ENCODE data around the gene PCCB. TPM values are rescaled to one million over a fixed set of nuclear protein-coding genes. Genes with fewer than 3 reads are reported as not detected.

The PCCB gene
- polyA plus RNA-seq, result 18.3 and 26.9 TPM in 2 replicates
- polyA minus RNA-seq, result 37.2 and 44.6 TPM in 2 replicates

GRCh38 chr3:136250059-136250902 lies at the start of gene PCCB:
Gene PCCB, plus strand, starts transcription at chr3:136250340. Its CDS starts 36 bp downstream, at chr3:136250376.
- peaks cover 13% of the 10 kb centered on the region for H3K79me2 ChIP-seq (replicated peaks; ENCODE audit: insufficient read depth, low read length)
- peak within 1 kb of the TSS; percentile 89 for H2AFZ ChIP-seq (ENCODE audit: low read depth, low read length)
- H3K27me3 ChIP-seq (ENCODE audit: insufficient read depth, low read depth, low read length), result no peaks in the 10 kb centered on the region
- no peaks in the 10 kb centered on the region for H4K20me1 ChIP-seq (ENCODE audit: insufficient read depth)
- TF ChIP-seq REST (IDR thresholded peaks at IDR 0.05; ENCODE audit: borderline replicate concordance), result peak; percentile 86
- peak; percentile 72 for TF ChIP-seq RAD21 (conservative IDR thresholded peaks at IDR 0.05)
- TF ChIP-seq POLR2AphosphoS5 (IDR thresholded peaks at IDR 0.05), result peak; percentile 95
- TF ChIP-seq SMC3 (conservative IDR thresholded peaks at IDR 0.05; ENCODE audit: poor library complexity), result peak; percentile 83
- TF ChIP-seq, protein P1, sequence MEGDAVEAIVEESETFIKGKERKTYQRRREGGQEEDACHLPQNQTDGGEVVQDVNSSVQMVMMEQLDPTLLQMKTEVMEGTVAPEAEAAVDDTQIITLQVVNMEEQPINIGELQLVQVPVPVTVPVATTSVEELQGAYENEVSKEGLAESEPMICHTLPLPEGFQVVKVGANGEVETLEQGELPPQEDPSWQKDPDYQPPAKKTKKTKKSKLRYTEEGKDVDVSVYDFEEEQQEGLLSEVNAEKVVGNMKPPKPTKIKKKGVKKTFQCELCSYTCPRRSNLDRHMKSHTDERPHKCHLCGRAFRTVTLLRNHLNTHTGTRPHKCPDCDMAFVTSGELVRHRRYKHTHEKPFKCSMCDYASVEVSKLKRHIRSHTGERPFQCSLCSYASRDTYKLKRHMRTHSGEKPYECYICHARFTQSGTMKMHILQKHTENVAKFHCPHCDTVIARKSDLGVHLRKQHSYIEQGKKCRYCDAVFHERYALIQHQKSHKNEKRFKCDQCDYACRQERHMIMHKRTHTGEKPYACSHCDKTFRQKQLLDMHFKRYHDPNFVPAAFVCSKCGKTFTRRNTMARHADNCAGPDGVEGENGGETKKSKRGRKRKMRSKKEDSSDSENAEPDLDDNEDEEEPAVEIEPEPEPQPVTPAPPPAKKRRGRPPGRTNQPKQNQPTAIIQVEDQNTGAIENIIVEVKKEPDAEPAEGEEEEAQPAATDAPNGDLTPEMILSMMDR (IDR thresholded peaks at IDR 0.05; ENCODE audit: poor library complexity, severe bottlenecking), result peak; percentile 98
- peak; percentile 89 for TF ChIP-seq TAF1 (IDR thresholded peaks at IDR 0.05; ENCODE audit: low read depth)
- TF ChIP-seq MXI1 (conservative IDR thresholded peaks at IDR 0.05; ENCODE audit: poor library complexity, severe bottlenecking), result peak; percentile 92
- TF ChIP-seq EZH2 (IDR thresholded peaks at IDR 0.05; ENCODE audit: borderline replicate concordance, insufficient read depth, low read length, poor library complexity, severe bottlenecking), result no peak
- peak; percentile 58 for TF ChIP-seq EP300 (conservative IDR thresholded peaks at IDR 0.05; ENCODE audit: poor library complexity, severe bottlenecking)
- no peaks in the 10 kb centered on the region for H3K9me2 ChIP-seq (ENCODE audit: insufficient read depth, low read length)
- peak within 1 kb of the TSS; percentile 71 for H3K4me2 ChIP-seq (ENCODE audit: low read length)
- no peaks in the 10 kb centered on the region for H3K9me3 ChIP-seq (ENCODE audit: low read length)
- H3K4me3 ChIP-seq (ENCODE audit: low read length), result peak within 1 kb of the TSS; percentile 75
- peak within 1 kb of the TSS; percentile 76 for H3K9ac ChIP-seq (ENCODE audit: low read length)
- H3K36me3 ChIP-seq (ENCODE audit: insufficient read depth, low read length), result no peaks in the 10 kb centered on the region
- H3K27ac ChIP-seq (ENCODE audit: low read length), result peak within 1 kb of the TSS; percentile 86
- H3F3A ChIP-seq (ENCODE audit: insufficient read depth, low read length, poor library complexity, severe bottlenecking), result peaks cover 4% of the 10 kb centered on the region

GRCh38 chr3:136207489-136208115 lies 42.5 kb upstream of the PCCB start:
- Histone ChIP-seq H3F3A (ENCODE audit: insufficient read depth, low read length, poor library complexity, severe bottlenecking) (no peaks in the 10 kb centered on the region), H4K20me1 (ENCODE audit: insufficient read depth) (no peaks in the 10 kb centered on the region), H2AFZ (ENCODE audit: low read depth, low read length) (no peak overlapping the region), H3K9ac (ENCODE audit: low read length) (no peak overlapping the region), H3K27me3 (ENCODE audit: insufficient read depth, low read depth, low read length) (no peaks in the 10 kb centered on the region), H3K4me3 (ENCODE audit: low read length) (no peak overlapping the region), H3K4me2 (ENCODE audit: low read length) (no peak overlapping the region), H3K36me3 (ENCODE audit: insufficient read depth, low read length) (no peaks in the 10 kb centered on the region), H3K79me2 (replicated peaks; ENCODE audit: insufficient read depth, low read length) (no peaks in the 10 kb centered on the region), H3K27ac (ENCODE audit: low read length) (no peak overlapping the region), H3K9me3 (ENCODE audit: low read length) (no peaks in the 10 kb centered on the region), H3K9me2 (ENCODE audit: insufficient read depth, low read length) (no peaks in the 10 kb centered on the region)
- TF ChIP-seq REST (IDR thresholded peaks at IDR 0.05; ENCODE audit: borderline replicate concordance) (no peak), SMC3 (conservative IDR thresholded peaks at IDR 0.05; ENCODE audit: poor library complexity) (no peak), MXI1 (conservative IDR thresholded peaks at IDR 0.05; ENCODE audit: poor library complexity, severe bottlenecking) (no peak), POLR2AphosphoS5 (IDR thresholded peaks at IDR 0.05) (no peak), EP300 (conservative IDR thresholded peaks at IDR 0.05; ENCODE audit: poor library complexity, severe bottlenecking) (no peak), TAF1 (IDR thresholded peaks at IDR 0.05; ENCODE audit: low read depth) (no peak), RAD21 (conservative IDR thresholded peaks at IDR 0.05) (no peak), EZH2 (IDR thresholded peaks at IDR 0.05; ENCODE audit: borderline replicate concordance, insufficient read depth, low read length, poor library complexity, severe bottlenecking) (no peak)
- TF ChIP-seq, protein P1 (IDR thresholded peaks at IDR 0.05; ENCODE audit: poor library complexity, severe bottlenecking), result no peak
